Subcutaneous adipose tissue (tissue), 4 donors: ENCODE results near the gene RASD1. TPM values are rescaled to one million over a fixed set of nuclear protein-coding genes. Genes with fewer than 3 reads are reported as not detected.

ENCODE experiments used
- CTCF ChIP-seq: fragments of 450-650 bp; IDR thresholded peaks from one replicate; pipeline ENCODE4 v1.5.1; 2016; ENCODE audit warnings: low read depth, mild to moderate bottlenecking, control low read depth, antibody characterized with exemption, moderate library complexity
- total RNA-seq, 4 donors: library from RNA; depleted of rRNA; stranded (reverse); fragments of >200 nt; gene quantifications; one replicate each; pipeline ENCODE4 v1.1.0, GENCODE V29; 2016

Gene RASD1, protein sequence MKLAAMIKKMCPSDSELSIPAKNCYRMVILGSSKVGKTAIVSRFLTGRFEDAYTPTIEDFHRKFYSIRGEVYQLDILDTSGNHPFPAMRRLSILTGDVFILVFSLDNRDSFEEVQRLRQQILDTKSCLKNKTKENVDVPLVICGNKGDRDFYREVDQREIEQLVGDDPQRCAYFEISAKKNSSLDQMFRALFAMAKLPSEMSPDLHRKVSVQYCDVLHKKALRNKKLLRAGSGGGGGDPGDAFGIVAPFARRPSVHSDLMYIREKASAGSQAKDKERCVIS
- total RNA-seq: 100 to 1,000 TPM; 140 to 294 (median 198) TPM

DNA sequence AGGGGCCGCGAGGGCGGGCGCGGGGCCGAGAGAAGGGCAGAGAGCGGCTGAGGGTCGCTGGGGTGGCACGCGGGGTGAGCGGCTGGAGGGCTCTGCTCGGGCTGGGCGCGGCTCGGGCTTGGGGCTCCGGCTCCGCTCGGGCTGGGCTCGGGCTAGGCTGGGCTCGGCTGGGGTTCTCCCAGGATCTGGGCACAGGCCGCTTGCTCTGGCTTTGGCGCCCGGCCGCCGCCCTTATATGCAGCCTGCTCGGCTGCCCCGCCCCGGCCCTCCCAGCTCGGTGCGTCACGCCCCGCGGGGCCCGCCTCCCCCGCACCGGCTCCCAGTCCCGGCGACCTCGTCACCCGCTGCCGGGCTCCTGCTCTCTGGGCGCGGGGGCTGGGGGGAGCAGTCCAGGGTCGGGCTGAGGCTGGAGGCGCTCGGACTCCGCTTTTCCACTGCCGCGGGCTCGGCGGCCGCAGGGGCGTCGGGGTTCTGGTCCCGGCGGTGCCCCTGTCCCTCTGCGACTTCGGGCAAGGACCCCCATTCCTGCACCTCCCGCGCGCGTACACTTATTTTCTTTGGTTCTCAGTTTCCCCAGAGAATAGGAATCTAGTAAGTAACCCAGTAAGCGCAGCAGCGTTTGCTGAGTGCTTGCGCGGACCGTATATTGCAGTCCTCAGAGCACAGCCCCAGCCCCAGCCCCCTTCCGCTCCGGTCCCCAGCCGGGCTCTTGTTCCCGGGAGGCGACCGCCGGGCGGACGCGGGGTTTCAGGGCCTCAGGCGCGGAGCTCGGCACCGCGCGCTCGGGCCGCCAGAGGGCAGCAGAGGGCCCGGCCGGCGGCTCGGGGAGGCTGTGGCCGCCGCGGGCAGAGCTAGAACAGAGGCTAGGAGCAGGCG lies at the start of gene RASD1:
TSS of gene RASD1 (minus strand) at position 207 of the 876 bp plus-strand sequence. CDS start 214 bp downstream, outside the sequence.
- no peak for TF ChIP-seq CTCF

GRCh38 chr17:17545984-17546383 lies 49.8 kb upstream of the RASD1 start:
- no peak for TF ChIP-seq CTCF

DNA sequence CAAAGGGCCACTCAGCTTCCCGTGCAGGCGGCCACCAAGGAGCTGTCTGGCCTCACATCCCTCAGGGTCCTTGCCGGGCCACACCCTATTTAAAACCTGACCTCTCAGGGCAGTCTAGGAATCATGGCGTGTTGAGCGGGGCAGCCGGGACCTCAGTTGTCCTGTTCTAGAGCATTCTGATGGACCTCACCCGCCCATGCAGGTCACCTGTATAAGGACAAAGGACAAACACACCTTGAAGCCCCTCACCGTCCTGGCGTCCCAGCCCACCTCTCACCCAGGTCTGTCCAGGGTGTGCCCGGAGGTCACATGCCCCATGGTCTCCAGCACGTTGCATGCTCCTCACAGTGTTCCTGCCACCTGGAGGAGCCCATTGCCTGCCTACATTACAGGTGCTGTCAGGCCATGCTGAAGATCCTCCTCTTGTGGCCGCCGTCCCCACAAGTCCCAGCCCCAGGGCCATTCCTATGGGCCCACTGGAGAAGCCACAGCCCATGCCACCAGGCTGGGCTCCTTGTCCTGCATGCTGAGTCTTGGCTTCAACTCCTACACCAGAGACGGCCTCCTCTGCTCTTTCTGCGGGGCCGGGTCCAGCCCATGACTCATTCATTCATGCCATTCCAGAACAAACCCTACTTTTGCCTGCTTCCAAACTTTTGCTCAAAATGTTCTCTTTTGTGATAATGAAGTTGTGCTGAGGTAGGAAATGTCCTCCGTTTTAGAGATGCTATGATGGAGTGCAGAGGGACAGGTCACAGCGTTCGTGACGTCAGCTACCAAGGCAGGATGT lies 49.0 kb upstream of the RASD1 start:
- TF ChIP-seq CTCF: no peak

DNA sequence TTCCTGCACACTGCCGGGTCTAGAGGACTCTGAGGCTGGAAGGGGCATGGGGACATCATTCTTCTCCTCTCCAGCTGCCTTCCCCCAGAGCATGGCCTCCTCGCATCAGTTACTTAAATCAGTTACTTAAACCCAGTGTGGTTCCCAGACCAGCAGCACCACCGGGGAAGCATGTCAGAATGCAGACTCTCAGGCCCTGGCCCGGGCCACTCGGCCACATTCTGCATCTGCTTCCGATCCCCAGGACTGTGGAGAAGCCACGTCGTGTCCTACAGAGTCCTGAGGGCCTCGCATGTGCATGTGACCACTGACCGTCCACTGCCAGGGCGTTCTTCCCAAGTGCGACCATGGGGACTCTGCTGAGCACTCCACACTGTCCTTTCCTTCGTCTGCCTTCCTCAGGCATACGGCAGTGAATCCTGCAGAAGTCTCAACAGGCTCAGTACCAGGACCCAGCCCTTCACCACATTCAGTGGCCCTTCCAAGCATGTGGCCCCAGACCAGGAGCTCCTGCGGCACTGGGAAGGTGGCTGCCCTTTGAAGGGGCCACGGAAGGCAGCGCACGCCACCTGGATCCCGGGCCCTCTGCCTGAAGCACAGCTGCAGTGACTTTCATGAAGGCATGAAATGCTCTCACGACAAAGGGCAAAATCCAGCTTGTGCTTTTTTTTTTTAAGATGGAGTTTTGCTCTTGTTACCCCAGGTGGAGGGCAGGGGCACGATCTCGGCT lies 46.9 kb upstream of the RASD1 start:
- TF ChIP-seq CTCF: no peak

- no peak for TF ChIP-seq CTCF
These were observed 45.4 kb upstream of the RASD1 start for GRCh38 chr17:17541640-17542001.

- no peak for TF ChIP-seq CTCF
These were observed 44.9 kb upstream of the RASD1 start for GRCh38 chr17:17540935-17541639.
